Tibial nerve (tissue), 4 donors: ENCODE results near the gene KIRREL3. TPM values are rescaled to one million over a fixed set of nuclear protein-coding genes. Genes with fewer than 3 reads are reported as not detected.
A peak's percentile ranks its signal among the peaks of the same experiment; 100 is the strongest.

Experiments used
- DNase-seq, 2 donors: peaks; one replicate each; pipeline ENCODE4 v3.0.0-alpha.2; 2019; ENCODE audit warnings: low spot score in 2 of 2
- H3K27ac ChIP-seq, 4 donors: fragments of 200-600 bp; sonication (generic) in 3 of 4; one replicate each; pipeline ENCODE4 v1.5.1; 2017 to 2019; ENCODE audit warnings: mild to moderate bottlenecking in 1 of 4
- H3K27me3 ChIP-seq, 2 donors: fragments of 200-600 bp; sonication (generic) in 1 of 2; one replicate each; pipeline versions ENCODE4 v1.5.1 to v1.6.0; 2017 to 2019
- H3K36me3 ChIP-seq, 3 donors: fragments of 200-600 bp; sonication (generic); one replicate each; pipeline ENCODE4 v1.5.1; 2018 to 2019
- H3K4me1 ChIP-seq, 4 donors: fragments of 200-600 bp; sonication (generic) in 3 of 4; one replicate each; pipeline ENCODE4 v1.5.1; 2017 to 2019
- H3K4me3 ChIP-seq, 4 donors: fragments of 200-600 bp; sonication (generic) in 3 of 4; one replicate each; pipeline ENCODE4 v1.5.1; 2017 to 2019; ENCODE audit warnings: mild to moderate bottlenecking in 1 of 4, moderate library complexity in 1 of 4
- H3K9me3 ChIP-seq, 4 donors: fragments of 200-600 bp; sonication (generic) in 3 of 4; one replicate each; pipeline ENCODE4 v1.5.1; 2017 to 2019
- CTCF ChIP-seq, 5 experiments: fragments of 200-600 bp in 3 of 5; fragments of 450-650 bp in 2 of 5; sonication (generic) in 3 of 5; IDR thresholded peaks; one replicate each; pipeline ENCODE4 v1.5.1; 2016 to 2019; ENCODE audit warnings: antibody characterized with exemption in 5 of 5, mild to moderate bottlenecking in 3 of 5, moderate library complexity in 2 of 5
- EP300 ChIP-seq, 2 donors: sonication (generic); formaldehyde crosslinking; IDR thresholded peaks; one replicate each; pipeline ENCODE4 v1.6.1; 2017; ENCODE audit warnings: antibody characterized with exemption in 2 of 2, mild to moderate bottlenecking in 1 of 2
- POLR2A ChIP-seq, 2 donors: fragments of 450-650 bp; IDR thresholded peaks; one replicate each; pipeline ENCODE4 v1.6.1; 2017; ENCODE audit warnings: antibody characterized with exemption in 2 of 2, mild to moderate bottlenecking in 2 of 2, moderate library complexity in 2 of 2
- WGBS, 2 donors: methylation state at CpG; one replicate each; pipeline ENCODE4 v1.1.5; 2018; 5-methylcytosine and 5-hydroxymethylcytosine counted together
- total RNA-seq, 4 donors: library from RNA; depleted of rRNA; stranded (reverse); fragments of >200 nt; gene quantifications; one replicate each; pipeline ENCODE4 v1.1.0, GENCODE V29; 2016

KIRREL3 gene
- total RNA-seq, 4 donors from 2014 or later: not detected

DNA sequence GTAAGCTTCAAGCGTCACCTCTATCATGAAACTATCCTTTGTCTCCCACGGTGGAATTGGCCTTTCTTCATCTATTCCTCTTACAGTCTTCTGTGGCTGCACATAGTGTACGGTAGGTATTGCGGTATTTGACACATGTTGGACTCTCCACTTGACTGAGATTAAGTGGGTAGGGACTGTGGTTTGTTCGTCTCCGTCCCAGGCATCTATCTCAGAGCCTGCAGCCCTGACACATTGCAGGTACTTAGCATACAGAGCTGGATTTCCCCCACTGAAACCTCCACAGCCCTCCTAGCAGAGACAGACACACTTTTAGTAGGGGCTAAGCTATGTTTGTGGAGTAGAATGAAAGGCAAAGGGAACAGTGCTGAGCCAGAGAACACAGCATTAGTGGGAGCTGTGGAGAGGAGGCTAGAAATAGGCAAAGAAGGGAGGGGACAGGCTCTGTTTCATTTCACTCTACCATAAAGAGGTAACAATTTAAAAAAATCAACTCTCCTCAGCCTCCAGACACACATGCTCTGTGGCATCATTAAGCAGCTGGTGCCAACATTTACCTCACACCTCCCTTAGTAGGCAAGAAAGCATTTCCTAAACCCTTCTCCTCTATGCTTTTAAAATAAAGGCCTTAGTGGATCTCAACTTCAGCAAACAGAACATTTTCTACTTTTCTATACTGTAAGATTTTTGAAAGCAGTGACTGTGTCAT, 277.5 kb downstream of the KIRREL3 start:
- Histone ChIP-seq H3K27me3 (no peaks in the 10 kb centered on the region), H3K4me3 (no peak overlapping the region), H3K9me3 (no peaks in the 10 kb centered on the region), H3K4me1 (peaks cover 0 to 6% (median 0%) of the 10 kb centered on the region in 4 donors), H3K27ac (no peak overlapping the region), H3K36me3 (no peaks in the 10 kb centered on the region)
- 94% methylated on average over 6 of the region's 6 CpGs for WGBS, 2 donors
- no peak for TF ChIP-seq POLR2A (IDR thresholded peaks at IDR 0.05)
- no peak for TF ChIP-seq EP300 (IDR thresholded peaks at IDR 0.05)
- no peak for TF ChIP-seq CTCF (IDR thresholded peaks at IDR 0.05)
- DNase-seq: no peak

DNA sequence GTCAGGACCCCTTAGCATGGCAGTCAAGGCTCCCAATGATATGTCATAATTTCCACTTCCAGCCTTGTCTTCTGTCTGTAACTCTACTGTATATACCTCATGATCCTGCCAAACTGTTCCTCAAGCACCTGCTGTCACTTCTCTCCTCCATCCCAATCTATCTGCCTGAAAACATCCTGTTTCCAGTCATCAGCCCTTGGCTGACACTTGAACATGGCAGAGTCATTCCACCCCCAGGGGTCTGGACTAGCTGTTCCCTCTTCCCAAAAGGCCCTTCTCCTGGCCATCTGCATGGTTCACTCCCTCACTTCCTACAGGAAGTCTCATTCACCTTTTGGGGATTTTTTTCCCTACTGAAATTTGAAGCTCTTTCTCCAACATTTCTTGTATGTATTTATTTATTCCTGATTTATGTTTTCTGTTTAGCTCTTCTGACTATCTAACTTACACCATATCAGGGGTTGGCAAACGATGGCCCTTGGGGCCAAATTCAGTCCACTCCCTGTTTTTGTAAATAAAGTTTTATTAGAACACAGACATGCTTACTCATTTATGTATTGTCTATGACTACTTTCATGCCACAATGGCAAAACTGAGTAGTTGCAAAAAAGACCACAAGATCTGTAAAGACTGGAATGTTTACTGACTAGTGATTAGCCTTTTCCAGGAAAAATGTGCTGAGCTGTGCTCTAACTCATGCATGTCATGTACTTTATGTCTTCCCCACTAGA, 278.4 kb downstream of the KIRREL3 start:
- TF ChIP-seq CTCF (IDR thresholded peaks at IDR 0.05) (no peak), POLR2A (IDR thresholded peaks at IDR 0.05) (no peak), EP300 (IDR thresholded peaks at IDR 0.05) (no peak)
- no peak overlapping the region for H3K4me3 ChIP-seq
- H3K27me3 ChIP-seq: no peaks in the 10 kb centered on the region
- no peak overlapping the region for H3K27ac ChIP-seq
- H3K4me1 ChIP-seq: peaks cover 0 to 10% (median 0%) of the 10 kb centered on the region in 4 donors
- no peak for DNase-seq
- no peaks in the 10 kb centered on the region for H3K36me3 ChIP-seq
- no peaks in the 10 kb centered on the region for H3K9me3 ChIP-seq
- 93% methylated on average over 1 of the region's 1 CpG for WGBS, 2 donors

DNA sequence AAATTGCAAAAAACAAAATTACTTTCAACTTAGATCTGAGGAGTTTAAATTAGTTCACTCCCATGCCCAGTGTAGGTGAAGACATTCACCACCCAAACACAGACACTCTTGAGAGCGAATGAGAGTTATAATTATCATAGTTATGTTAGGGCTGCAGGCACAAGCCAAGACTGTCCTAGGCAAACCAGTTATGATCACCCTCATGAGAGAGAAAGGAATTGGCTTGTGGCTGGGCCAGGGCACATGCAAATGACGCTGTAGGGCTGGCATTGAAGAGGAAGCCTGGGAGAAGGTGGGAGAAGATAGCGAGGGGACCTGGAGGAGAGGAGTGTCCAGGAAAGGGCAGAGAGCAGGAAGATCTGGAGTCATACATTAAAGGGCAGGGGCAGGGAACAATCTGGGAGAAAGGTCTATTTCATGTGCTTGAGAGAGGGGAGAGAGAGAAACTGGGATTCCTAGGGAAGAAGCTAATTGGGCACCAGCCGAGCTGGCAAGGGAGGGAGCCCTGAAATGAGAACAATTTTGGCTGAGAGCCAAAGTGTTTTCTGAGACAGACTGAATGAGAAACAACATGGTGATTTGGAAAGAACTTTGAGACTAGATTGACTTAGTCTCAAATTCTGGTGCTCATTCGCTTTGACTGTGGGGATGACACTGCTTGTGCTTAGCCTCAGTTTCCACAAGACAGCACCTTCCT, 279.9 kb downstream of the KIRREL3 start:
- no peak for DNase-seq
- Histone ChIP-seq H3K9me3 (no peaks in the 10 kb centered on the region), H3K27me3 (no peaks in the 10 kb centered on the region), H3K36me3 (no peaks in the 10 kb centered on the region), H3K27ac (no peak overlapping the region), H3K4me3 (no peak overlapping the region), H3K4me1 (peaks cover 0 to 10% (median 0%) of the 10 kb centered on the region in 4 donors)
- 70% methylated on average over 5 of the region's 5 CpGs for WGBS, 2 donors
- no peak for TF ChIP-seq CTCF (IDR thresholded peaks at IDR 0.05)

GRCh38 chr11:126719740-126720139, 280.8 kb downstream of the KIRREL3 start:
- DNase-seq: peak in 1 of 2 donors; percentile 26
- no peaks in the 10 kb centered on the region for H3K9me3 ChIP-seq

More at GRCh38 chr11:126719740-126720139, 280.8 kb downstream of the KIRREL3 start:
- H3K27me3 ChIP-seq: no peaks in the 10 kb centered on the region
- no peak for TF ChIP-seq POLR2A (IDR thresholded peaks at IDR 0.05)
- no peak for TF ChIP-seq CTCF (IDR thresholded peaks at IDR 0.05)
- TF ChIP-seq EP300 (IDR thresholded peaks at IDR 0.05): no peak
- 91 to 95% methylated on average over 3 of the region's 3 CpGs for WGBS, 2 donors
- H3K27ac ChIP-seq: no peak overlapping the region
- no peak overlapping the region for H3K4me3 ChIP-seq
- H3K36me3 ChIP-seq: no peaks in the 10 kb centered on the region
- H3K4me1 ChIP-seq: peaks cover 0 to 10% (median 0%) of the 10 kb centered on the region in 4 donors
